HCT116 (cell line): Measurements from ENCODE around the gene LSAMP. TPM values are rescaled to one million over a fixed set of nuclear protein-coding genes. Genes with fewer than 3 reads are reported as not detected.

ENCODE experiments used
- ATAC-seq: fragments of 200-7000 bp; cut with Tn5 transposase; 2 replicates; pipeline ENCODE4 v1.9.1; 2020; ENCODE audit warnings: mild to moderate bottlenecking, moderate library complexity
- BruUV-seq: library from RNA; stranded (reverse); fragments of 400-500 nt; replicated peaks from 2 replicates; lab custom pipeline; 2021; lab: Mats Ljungman, UMichigan
- CTCF ChIA-PET: fragments of 300-600 bp; sonication (Branson Sonifier 250); formaldehyde crosslinking; loops from one replicate; lab custom pipeline; 2021; ENCODE audit warnings: antibody characterized with exemption; lab: Charles Lee
- POLR2A ChIA-PET: fragments of 300-600, 350-600 bp; sonication (Branson Sonifier 250); formaldehyde crosslinking; loops from one replicate; lab custom pipeline; 2021; ENCODE audit warnings: antibody characterized with exemption; lab: Charles Lee
- RAD21 ChIA-PET, 2 experiments: fragments of 300-600 bp; sonication (Branson Sonifier 250); formaldehyde crosslinking; loops; one replicate each; lab custom pipeline; 2023; ENCODE audit warnings: low total read pairs in 2 of 2; ENCODE audit not compliant: uncharacterized antibody in 2 of 2, unreplicated experiment in 2 of 2, low non-redundant PET in 1 of 2; lab: Charles Lee
- DNase-seq: peaks from one replicate; pipeline ENCODE4 v3.0.0-alpha.2; 2010; ENCODE audit warnings: low read depth, low spot score
- H2AFZ ChIP-seq: fragments of 200-600 bp; shearing (Covaris generic), sonication (generic); 2 replicates; pipeline ENCODE4 v1.6.1; 2017; ENCODE audit warnings: low read depth, mixed run types, mixed read lengths, antibody characterized with exemption, low read length; ENCODE audit not compliant: poor library complexity, severe bottlenecking
- H3K27ac ChIP-seq: 2 replicates; pipeline ENCODE4 v1.5.1; 2012; ENCODE audit warnings: low read depth, low read length
- H3K27me3 ChIP-seq: fragments of 200-600 bp; sonication (generic); 2 replicates; pipeline ENCODE4 v1.6.1; 2016; ENCODE audit warnings: mixed run types, low read length, mixed read lengths; ENCODE audit not compliant: insufficient read depth
- H3K36me3 ChIP-seq, 2 experiments: fragments of 200-500 bp in 1 of 2; fragments of 200-600 bp in 1 of 2; sonication (Bioruptor generic) in 1 of 2; sonication (generic) in 1 of 2; 2 replicates each; pipeline versions ENCODE4 v1.5.1 to v1.6.1; 2014 to 2016; ENCODE audit warnings: low read length in 2 of 2, inconsistent platforms in 1 of 2, mixed read lengths in 1 of 2, mixed run types in 1 of 2; ENCODE audit not compliant: insufficient read depth in 2 of 2, control insufficient read depth in 1 of 2
- H3K4me1 ChIP-seq, 2 experiments: fragments of 200-600 bp in 1 of 2; sonication (generic) in 1 of 2; 2 replicates each; pipeline versions ENCODE4 v1.5.1 to v1.6.1; 2012 to 2017; ENCODE audit warnings: low read length in 2 of 2, inconsistent platforms in 1 of 2, mild to moderate bottlenecking in 1 of 2, mixed read lengths in 1 of 2, mixed run types in 1 of 2, moderate library complexity in 1 of 2; ENCODE audit not compliant: insufficient read depth in 2 of 2, control insufficient read depth in 1 of 2
- H3K4me2 ChIP-seq: fragments of 200-600 bp; sonication (generic); 2 replicates; pipeline ENCODE4 v1.6.1; 2017; ENCODE audit warnings: mixed run types, low read length, mixed read lengths
- H3K4me3 ChIP-seq, 2 experiments: fragments of 200-600 bp in 1 of 2; sonication (generic) in 1 of 2; replicated peaks in 1 of 2; 2 replicates each; pipeline ENCODE4 v1.5.1; 2011 to 2016; ENCODE audit warnings: low read length in 2 of 2, control low read depth in 1 of 2, low read depth in 1 of 2, mild to moderate bottlenecking in 1 of 2, mixed read lengths in 1 of 2, mixed run types in 1 of 2
- H3K79me2 ChIP-seq: fragments of 200-600 bp; sonication (generic); 2 replicates; pipeline ENCODE4 v1.6.1; 2017; ENCODE audit warnings: mild to moderate bottlenecking, mixed run types, low read length, moderate library complexity, mixed read lengths; ENCODE audit not compliant: insufficient read depth
- H3K9ac ChIP-seq: fragments of 200-600 bp; sonication (generic); 2 replicates; pipeline ENCODE4 v1.6.1; 2016; ENCODE audit warnings: low read length, mixed read lengths
- H3K9me2 ChIP-seq: fragments of 200-600 bp; sonication (generic), shearing (Covaris generic); 2 replicates; pipeline ENCODE4 v1.6.1; 2017; ENCODE audit warnings: mixed run types, mild to moderate bottlenecking, moderate library complexity; ENCODE audit not compliant: insufficient read depth
- H3K9me3 ChIP-seq, 2 experiments: fragments of 200-500 bp in 1 of 2; fragments of 200-600 bp in 1 of 2; sonication (Bioruptor generic) in 1 of 2; sonication (generic) in 1 of 2; 2 replicates each; pipeline ENCODE4 v1.6.1; 2014 to 2017; ENCODE audit warnings: low read length in 2 of 2, mixed read lengths in 2 of 2, inconsistent platforms in 1 of 2, low read depth in 1 of 2, mild to moderate bottlenecking in 1 of 2, mixed run types in 1 of 2, moderate library complexity in 1 of 2; ENCODE audit not compliant: control insufficient read depth in 1 of 2, insufficient read depth in 1 of 2
- H4K20me1 ChIP-seq: fragments of 200-600 bp; sonication (generic), shearing (Covaris generic); 2 replicates; pipeline ENCODE4 v1.6.1; 2017; ENCODE audit warnings: mixed run types, mild to moderate bottlenecking, moderate library complexity; ENCODE audit not compliant: insufficient read depth
- ATF3 ChIP-seq: IDR thresholded peaks from 2 replicates; pipeline ENCODE4 v1.6.1; 2012
- EGR1 ChIP-seq: IDR thresholded peaks from 2 replicates; pipeline ENCODE4 v1.6.1; 2012; ENCODE audit warnings: low read depth
- EZH2 ChIP-seq: fragments of 200-600 bp; sonication (generic); IDR thresholded peaks from 2 replicates; pipeline ENCODE4 v1.6.1; 2017; ENCODE audit warnings: antibody characterized with exemption, mixed run types
- MAX ChIP-seq: IDR thresholded peaks from 2 replicates; pipeline ENCODE4 v1.6.1; 2012
- POLR2A ChIP-seq: IDR thresholded peaks from 2 replicates; pipeline ENCODE4 v1.7.0; 2011; ENCODE audit warnings: borderline replicate concordance; ENCODE audit not compliant: insufficient read depth, insufficient read length; ENCODE audit errors: extremely low read depth
- RAD21 ChIP-seq: IDR thresholded peaks from 2 replicates; pipeline ENCODE4 v1.6.1; 2012; ENCODE audit warnings: low read depth, mild to moderate bottlenecking
- TCF7L2 ChIP-seq: IDR thresholded peaks from 2 replicates; pipeline ENCODE4 v1.7.0; 2011; ENCODE audit warnings: borderline replicate concordance, inconsistent platforms; ENCODE audit not compliant: insufficient read depth, insufficient read length; ENCODE audit errors: extremely low read depth
- intact Hi-C: fragments of 100-400 bp; cut with micrococcal nuclease; formaldehyde crosslinking; loops from 2 replicates; pipeline ENCODE4 v1.10.0; 2022
- total RNA-seq: library from RNA; stranded (reverse); gene quantifications from one replicate; pipeline ENCODE4 v1.2.1, GENCODE V29; 2021; ENCODE audit not compliant: unreplicated experiment
- TF ChIP-seq, protein P1 (sequence below): IDR thresholded peaks from 2 replicates; pipeline ENCODE4 v1.6.1; 2011; ENCODE audit warnings: mild to moderate bottlenecking, low read length, moderate library complexity; ENCODE audit not compliant: insufficient replicate concordance; ENCODE audit errors: extremely low read depth

Gene LSAMP
- total RNA-seq, 1 experiment from 2014 or later: 0.25 TPM

DNA sequence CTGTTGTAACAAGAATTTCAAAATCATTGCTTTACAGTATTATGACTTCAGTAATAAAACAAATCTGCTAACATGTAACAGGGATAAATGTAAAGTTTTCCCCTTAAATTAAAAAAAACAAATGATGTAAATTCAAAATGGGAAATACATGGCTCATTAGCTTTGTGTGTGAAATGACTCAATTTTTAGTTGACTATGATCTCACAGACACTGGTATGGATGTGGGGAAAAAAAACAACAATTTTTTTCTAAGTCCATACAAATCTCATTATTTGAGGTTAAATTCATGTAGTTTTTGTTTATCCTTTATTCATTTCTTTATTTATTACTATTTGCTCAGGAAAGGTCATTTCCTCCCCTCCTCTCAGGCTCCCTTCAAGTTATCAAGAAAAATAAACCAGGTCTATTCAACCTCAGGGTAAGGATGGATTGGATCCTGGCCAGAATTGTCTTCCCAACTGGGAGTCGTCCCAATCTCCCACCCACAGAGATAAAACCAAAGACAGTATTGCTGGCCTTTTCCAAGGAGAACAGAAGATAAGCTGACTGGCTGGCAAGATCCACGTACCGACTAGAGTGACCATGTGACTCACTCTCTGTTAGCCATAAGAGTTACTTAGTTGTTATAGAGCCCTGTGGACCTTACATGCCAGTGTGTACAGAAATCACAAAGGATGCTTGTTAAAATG, 448.7 kb downstream of the LSAMP start:
- no peak overlapping the region for H2AFZ ChIP-seq
- DNase-seq: no peak
- H3K9me3 ChIP-seq: no peaks in the 10 kb centered on the region
- H3K4me2 ChIP-seq: no peak overlapping the region
- no peak for TF ChIP-seq EGR1
- no peak for TF ChIP-seq POLR2A
- TF ChIP-seq ATF3: no peak
- TF ChIP-seq EZH2: no peak
- TF ChIP-seq MAX: no peak
- no peak for TF ChIP-seq TCF7L2
- no peak for TF ChIP-seq RAD21
- TF ChIP-seq, protein P1, sequence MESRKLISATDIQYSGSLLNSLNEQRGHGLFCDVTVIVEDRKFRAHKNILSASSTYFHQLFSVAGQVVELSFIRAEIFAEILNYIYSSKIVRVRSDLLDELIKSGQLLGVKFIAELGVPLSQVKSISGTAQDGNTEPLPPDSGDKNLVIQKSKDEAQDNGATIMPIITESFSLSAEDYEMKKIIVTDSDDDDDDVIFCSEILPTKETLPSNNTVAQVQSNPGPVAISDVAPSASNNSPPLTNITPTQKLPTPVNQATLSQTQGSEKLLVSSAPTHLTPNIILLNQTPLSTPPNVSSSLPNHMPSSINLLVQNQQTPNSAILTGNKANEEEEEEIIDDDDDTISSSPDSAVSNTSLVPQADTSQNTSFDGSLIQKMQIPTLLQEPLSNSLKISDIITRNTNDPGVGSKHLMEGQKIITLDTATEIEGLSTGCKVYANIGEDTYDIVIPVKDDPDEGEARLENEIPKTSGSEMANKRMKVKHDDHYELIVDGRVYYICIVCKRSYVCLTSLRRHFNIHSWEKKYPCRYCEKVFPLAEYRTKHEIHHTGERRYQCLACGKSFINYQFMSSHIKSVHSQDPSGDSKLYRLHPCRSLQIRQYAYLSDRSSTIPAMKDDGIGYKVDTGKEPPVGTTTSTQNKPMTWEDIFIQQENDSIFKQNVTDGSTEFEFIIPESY: no peak
- no peaks in the 10 kb centered on the region for H3K27me3 ChIP-seq
- ChIA-PET RAD21 (interaction anchor here in 1 of 2 experiments (0.7 kb wide), 1 partner anchor 25 kb away, joined by 5 read pairs; no protein-coding TSS in a partner anchor), POLR2A (no interaction called here), CTCF (no interaction called here)
- no peak overlapping the region for H3K9ac ChIP-seq
- H3K9me2 ChIP-seq: no peaks in the 10 kb centered on the region
- intact Hi-C loops: no loop called here
- H3K27ac ChIP-seq: no peak overlapping the region
- H3K4me1 ChIP-seq: peaks cover 3 to 16% of the 10 kb centered on the region in 2 experiments; a peak in 2 of 4 replicates
- no peaks in the 10 kb centered on the region for H3K36me3 ChIP-seq
- no peaks in the 10 kb centered on the region for H3K79me2 ChIP-seq
- H3K4me3 ChIP-seq: no peak overlapping the region
- no peak for ATAC-seq
- BruUV-seq: no TSS peak
- no peaks in the 10 kb centered on the region for H4K20me1 ChIP-seq
